Lower leg skin (tissue), 4 donors: Measurements from ENCODE around the gene FOXP1. TPM values are rescaled to one million over a fixed set of nuclear protein-coding genes. Genes with fewer than 3 reads are reported as not detected.
A peak's percentile ranks its signal among the peaks of the same experiment; 100 is the strongest.

Experiments used
- DNase-seq, 2 donors: peaks; one replicate each; pipeline ENCODE4 v3.0.0-alpha.2; 2019; ENCODE audit warnings: low spot score in 2 of 2
- H3K4me3 ChIP-seq: fragments of 200-600 bp; sonication (generic); 2 replicates; pipeline ENCODE4 v1.5.1; 2017; ENCODE audit warnings: mild to moderate bottlenecking, low read depth; ENCODE audit not compliant: poor library complexity, severe bottlenecking
- POLR2A ChIP-seq, 2 donors: fragments of 450-650 bp; IDR thresholded peaks; one replicate each; pipeline ENCODE4 v1.6.1; 2016 to 2017; ENCODE audit warnings: antibody characterized with exemption in 2 of 2, mild to moderate bottlenecking in 1 of 2, moderate library complexity in 1 of 2
- WGBS, 2 donors: methylation state at CpG; one replicate each; pipeline ENCODE4 v1.1.5; 2018; 5-methylcytosine and 5-hydroxymethylcytosine counted together
- intact Hi-C: fragments of 100-400 bp; cut with DNase I; formaldehyde crosslinking; loops from one replicate; pipeline ENCODE4 v1.15.0; 2023; ENCODE audit warnings: low total_unique reads
- total RNA-seq, 4 donors: library from RNA; depleted of rRNA; stranded (reverse); fragments of >200 nt; gene quantifications; one replicate each; pipeline ENCODE4 v1.1.0, GENCODE V29; 2016
- TF ChIP-seq, protein P1 (sequence below), 3 donors: fragments of 450-650 bp; IDR thresholded peaks; one replicate each; pipeline ENCODE4 v1.5.1; 2016; ENCODE audit warnings: antibody characterized with exemption in 3 of 3, mild to moderate bottlenecking in 3 of 3, moderate library complexity in 2 of 3

The FOXP1 gene
- total RNA-seq, 4 donors from 2014 or later = 46.6 to 66.6 (median 55.2) TPM

GRCh38 chr3:71206305-71207165 is 377.0 kb downstream of the FOXP1 start:
- no peak for DNase-seq
- 85 to 90% methylated on average over 10 of the region's 10 CpGs for WGBS, 2 donors
- TF ChIP-seq, protein P1, sequence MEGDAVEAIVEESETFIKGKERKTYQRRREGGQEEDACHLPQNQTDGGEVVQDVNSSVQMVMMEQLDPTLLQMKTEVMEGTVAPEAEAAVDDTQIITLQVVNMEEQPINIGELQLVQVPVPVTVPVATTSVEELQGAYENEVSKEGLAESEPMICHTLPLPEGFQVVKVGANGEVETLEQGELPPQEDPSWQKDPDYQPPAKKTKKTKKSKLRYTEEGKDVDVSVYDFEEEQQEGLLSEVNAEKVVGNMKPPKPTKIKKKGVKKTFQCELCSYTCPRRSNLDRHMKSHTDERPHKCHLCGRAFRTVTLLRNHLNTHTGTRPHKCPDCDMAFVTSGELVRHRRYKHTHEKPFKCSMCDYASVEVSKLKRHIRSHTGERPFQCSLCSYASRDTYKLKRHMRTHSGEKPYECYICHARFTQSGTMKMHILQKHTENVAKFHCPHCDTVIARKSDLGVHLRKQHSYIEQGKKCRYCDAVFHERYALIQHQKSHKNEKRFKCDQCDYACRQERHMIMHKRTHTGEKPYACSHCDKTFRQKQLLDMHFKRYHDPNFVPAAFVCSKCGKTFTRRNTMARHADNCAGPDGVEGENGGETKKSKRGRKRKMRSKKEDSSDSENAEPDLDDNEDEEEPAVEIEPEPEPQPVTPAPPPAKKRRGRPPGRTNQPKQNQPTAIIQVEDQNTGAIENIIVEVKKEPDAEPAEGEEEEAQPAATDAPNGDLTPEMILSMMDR (IDR thresholded peaks at IDR 0.05) = no peak
- TF ChIP-seq POLR2A (IDR thresholded peaks at IDR 0.05) = no peak
- H3K4me3 ChIP-seq = no peak overlapping the region
- intact Hi-C loops = no loop called here

DNA sequence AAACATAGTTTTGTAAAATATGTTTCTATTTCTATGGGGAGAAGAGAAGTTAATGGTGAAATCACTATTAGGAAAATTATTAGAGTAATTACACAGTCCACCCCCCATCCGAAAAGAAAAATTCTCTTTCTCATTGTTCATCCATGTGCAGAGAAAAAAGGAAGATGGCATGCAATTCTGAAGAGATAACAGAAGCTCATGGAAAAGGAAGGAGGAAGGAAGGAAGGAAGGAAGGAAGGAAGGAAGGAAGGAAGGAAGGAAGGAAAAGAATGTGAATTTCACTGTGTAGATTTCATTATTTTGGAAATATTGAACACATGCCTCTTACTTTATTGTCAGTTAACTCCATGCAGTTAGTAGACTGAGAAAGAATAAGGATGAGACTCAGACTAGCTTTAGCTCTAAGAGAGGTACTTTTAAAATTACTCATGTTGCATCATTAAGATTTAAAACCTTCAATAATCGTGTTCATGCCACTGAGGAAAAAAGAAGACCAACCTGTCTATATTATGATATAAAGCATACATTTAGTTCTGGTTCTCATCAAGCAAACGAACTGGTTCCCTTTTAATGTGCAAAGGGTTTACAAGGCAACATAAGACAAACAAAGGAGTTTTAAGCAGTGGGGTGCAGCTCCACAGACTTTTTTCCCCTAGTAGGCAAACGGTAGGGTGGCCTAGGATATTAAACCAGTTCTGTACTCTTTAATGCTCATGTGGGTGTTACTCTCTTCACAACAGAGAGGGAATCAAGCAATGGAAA is 379.6 kb downstream of the FOXP1 start:
- intact Hi-C loops = no loop called here
- 85 to 89% methylated on average over 4 of the region's 4 CpGs for WGBS, 2 donors
- no peak for DNase-seq
- TF ChIP-seq, protein P1 (IDR thresholded peaks at IDR 0.05) = no peak
- TF ChIP-seq POLR2A (IDR thresholded peaks at IDR 0.05) = no peak
- no peak overlapping the region for H3K4me3 ChIP-seq

- 59 to 66% methylated on average over 5 of the region's 5 CpGs for WGBS, 2 donors
- no peak for TF ChIP-seq POLR2A (IDR thresholded peaks at IDR 0.05)
- TF ChIP-seq, protein P1 (IDR thresholded peaks at IDR 0.05) = no peak
- intact Hi-C loops = no loop called here
- DNase-seq = no peak
- no peak overlapping the region for H3K4me3 ChIP-seq
Observed at GRCh38 chr3:71202848-71203533, 380.5 kb downstream of the FOXP1 start.

DNA sequence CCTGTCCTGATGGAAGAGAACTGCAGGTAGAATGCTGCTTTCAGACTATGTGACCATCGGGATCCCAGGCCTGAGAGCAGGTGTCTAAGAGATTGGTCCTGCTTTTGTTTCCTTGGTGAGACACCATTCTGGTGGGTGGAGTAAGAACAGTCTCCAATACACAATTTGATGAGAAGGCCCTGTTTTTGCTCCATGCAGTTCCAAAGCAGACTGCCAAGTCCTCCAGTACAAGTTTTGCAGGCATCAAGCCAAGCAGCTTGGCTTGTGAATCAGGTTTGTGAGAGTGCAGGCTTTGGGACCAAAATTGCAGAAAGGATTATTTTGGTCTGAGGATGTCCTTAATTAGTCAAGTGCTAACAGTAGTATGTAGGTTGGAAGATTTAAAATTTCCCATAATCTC is 381.6 kb downstream of the FOXP1 start:
- H3K4me3 ChIP-seq = no peak overlapping the region
- intact Hi-C loops = no loop called here
- WGBS, 2 donors = 48 to 57% methylated on average over 1 of the region's 1 CpG
- peak in 1 of 2 donors; percentile 43 for DNase-seq
- TF ChIP-seq POLR2A (IDR thresholded peaks at IDR 0.05) = no peak
- TF ChIP-seq, protein P1 (IDR thresholded peaks at IDR 0.05) = no peak

GRCh38 chr3:71197841-71198565 is 385.5 kb downstream of the FOXP1 start:
- H3K4me3 ChIP-seq = no peak overlapping the region
- intact Hi-C loops = no loop called here
- TF ChIP-seq, protein P1 (IDR thresholded peaks at IDR 0.05) = no peak
- TF ChIP-seq POLR2A (IDR thresholded peaks at IDR 0.05) = no peak
- no peak for DNase-seq
- WGBS, 2 donors = 97 to 98% methylated on average over 21 of the region's 21 CpGs
